K562 (cell line): ENCODE measurements around the gene KLK15. TPM values are rescaled to one million over a fixed set of nuclear protein-coding genes. Genes with fewer than 3 reads are reported as not detected.

ENCODE experiments used
- ADNP ChIP-seq: fragments of 200-800 bp; sonication (Bioruptor generic); IDR thresholded peaks from 2 replicates; pipeline ENCODE4 v1.6.1; 2016; ENCODE audit warnings: missing genetic modification characterization, missing compliant biosample characterization
- CBX3 ChIP-seq, 2 experiments: IDR thresholded peaks; 1 replicate in 1 of 2; 2 replicates in 1 of 2; pipeline ENCODE4 v1.6.1; 2012; ENCODE audit warnings: inconsistent platforms in 2 of 2, low read length in 2 of 2, borderline replicate concordance in 1 of 2, control low read depth in 1 of 2
- CREM ChIP-seq: IDR thresholded peaks from 2 replicates; pipeline ENCODE4 v1.6.1; 2014; ENCODE audit warnings: antibody characterized with exemption, low read depth
- DPF2 ChIP-seq: fragments of 450-650 bp; IDR thresholded peaks from 2 replicates; pipeline ENCODE4 v1.6.1; 2016
- EP400 ChIP-seq: fragments of 450-650 bp; IDR thresholded peaks from 2 replicates; pipeline ENCODE4 v1.6.1; 2017; ENCODE audit warnings: antibody characterized with exemption, mild to moderate bottlenecking, moderate library complexity
- FOXO4 ChIP-seq: fragments of 450-650 bp; formaldehyde crosslinking; IDR thresholded peaks from 2 replicates; pipeline ENCODE4 v1.4.0; 2020; ENCODE audit warnings: mild to moderate bottlenecking, moderate library complexity
- GABPA ChIP-seq: fragments of 200-800 bp; sonication (Bioruptor generic); conservative IDR thresholded peaks from 2 replicates; pipeline ENCODE4 v1.6.1; 2016; ENCODE audit warnings: low read depth, missing genetic modification characterization, missing compliant biosample characterization
- HNRNPK ChIP-seq: fragments of 200-400 bp; formaldehyde crosslinking; IDR thresholded peaks from one replicate; pipeline ENCODE4 v1.6.1; 2018; ENCODE audit warnings: mild to moderate bottlenecking, low read depth, low read length; ENCODE audit not compliant: poor library complexity, severe bottlenecking
- KHSRP ChIP-seq: fragments of 450-650 bp; IDR thresholded peaks from 2 replicates; pipeline ENCODE4 v1.6.1; 2017
- MXI1 ChIP-seq: IDR thresholded peaks from 2 replicates; pipeline ENCODE4 v1.6.1; 2011; ENCODE audit warnings: low read depth, mild to moderate bottlenecking, improper control_type of control experiment, low read length
- NCOR1 ChIP-seq: fragments of 450-650 bp; IDR thresholded peaks from 2 replicates; pipeline ENCODE4 v1.6.1; 2016; ENCODE audit warnings: mild to moderate bottlenecking, moderate library complexity
- SIN3A ChIP-seq, 2 experiments: fragments of 150-350 bp in 1 of 2; IDR thresholded peaks; 2 replicates each; pipeline ENCODE4 v1.6.1; 2011 to 2016; ENCODE audit warnings: borderline replicate concordance in 2 of 2, low read depth in 2 of 2, low read length in 2 of 2, mild to moderate bottlenecking in 2 of 2, moderate library complexity in 2 of 2; ENCODE audit not compliant: control insufficient read depth in 1 of 2
- SREBF2 ChIP-seq: sonication (generic); formaldehyde crosslinking; IDR thresholded peaks from 2 replicates; pipeline ENCODE4 v1.4.0; 2020; ENCODE audit warnings: mild to moderate bottlenecking, missing genetic modification reagents
- STAT5A ChIP-seq: IDR thresholded peaks from 2 replicates; pipeline ENCODE4 v1.6.1; 2012; ENCODE audit warnings: low read length, inconsistent platforms, borderline replicate concordance
- TRIM28 ChIP-seq: fragments of 450-650 bp; IDR thresholded peaks from 2 replicates; pipeline ENCODE4 v1.6.1; 2017
- ZNF655 ChIP-seq: fragments of 250-450 bp; sonication (Bioruptor Pico); IDR thresholded peaks from 2 replicates; pipeline ENCODE4 v1.5.0; 2021
- ZNF778 ChIP-seq: fragments of 450-650 bp; formaldehyde crosslinking; IDR thresholded peaks from 2 replicates; pipeline ENCODE4 v1.4.0; 2020; ENCODE audit warnings: mild to moderate bottlenecking, moderate library complexity
- polyA plus RNA-seq, 8 experiments: library from polyadenylated mRNA; depleted of rRNA in 4 of 8; stranded (reverse) in 5 of 8; unstranded in 3 of 8; fragments of >200 nt; fragmentation: Nextera tagmentation in 2 of 8; fragmentation: Illumina TruSeq in 1 of 8; extraction: Ambion mirVana in 2 of 8; extraction: Trizol in 1 of 8; gene quantifications; 2 replicates each; pipeline versions ENCODE4 v1.2.1 to v1.2.3, GENCODE V29; 2011 to 2014; ENCODE audit warnings: inconsistent platforms in 1 of 8, missing spikeins in 1 of 8
- total RNA-seq, 7 experiments: library from RNA; depleted of rRNA in 6 of 7; stranded (reverse); fragments of >200 nt in 6 of 7; fragmentation: Illumina TruSeq in 2 of 7; extraction: Trizol in 2 of 7; gene quantifications; 2 replicates each; pipeline versions ENCODE4 v1.2.1 to v1.2.3, GENCODE V29; 2011 to 2021; ENCODE audit warnings: low replicate concordance in 1 of 7
- TF ChIP-seq, protein P1 (sequence below): fragments of 250-450 bp; sonication (Bioruptor Pico); IDR thresholded peaks from 2 replicates; pipeline ENCODE4 v1.8.0; 2021; ENCODE audit warnings: borderline replicate concordance, mild to moderate bottlenecking, moderate library complexity; ENCODE audit not compliant: poor library complexity, severe bottlenecking
- TF ChIP-seq, protein P2 (sequence below): fragments of 250-450 bp; sonication (Bioruptor Pico); IDR thresholded peaks from 2 replicates; pipeline ENCODE4 v1.4.0; 2020; ENCODE audit warnings: mild to moderate bottlenecking, moderate library complexity
- TF ChIP-seq, protein P3 (sequence below): fragments of 450-650 bp; IDR thresholded peaks from 2 replicates; pipeline ENCODE4 v1.6.1; 2016
- TF ChIP-seq, protein P4 (sequence below): fragments of 250-450 bp; sonication (Bioruptor Pico); IDR thresholded peaks from 2 replicates; pipeline ENCODE4 v1.9.0; 2021; ENCODE audit warnings: mild to moderate bottlenecking, inconsistent platforms

Gene KLK15
- total and polyA plus RNA-seq, 9 of the 15 experiments (the other 6 are each of a cell fraction or from before 2014, with no cell fraction given): not detected

DNA sequence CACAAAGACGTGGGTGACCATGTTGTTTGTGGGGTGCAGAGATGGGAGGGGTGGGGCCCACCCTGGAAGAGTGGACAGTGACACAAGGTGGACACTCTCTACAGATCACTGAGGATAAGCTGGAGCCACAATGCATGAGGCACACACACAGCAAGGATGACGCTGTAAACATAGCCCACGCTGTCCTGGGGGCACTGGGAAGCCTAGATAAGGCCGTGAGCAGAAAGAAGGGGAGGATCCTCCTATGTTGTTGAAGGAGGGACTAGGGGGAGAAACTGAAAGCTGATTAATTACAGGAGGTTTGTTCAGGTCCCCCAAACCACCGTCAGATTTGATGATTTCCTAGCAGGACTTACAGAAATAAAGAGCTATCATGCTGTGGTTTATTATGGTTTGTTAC is 45.5 kb upstream of the KLK15 start (continued):
- TF ChIP-seq, protein P1, sequence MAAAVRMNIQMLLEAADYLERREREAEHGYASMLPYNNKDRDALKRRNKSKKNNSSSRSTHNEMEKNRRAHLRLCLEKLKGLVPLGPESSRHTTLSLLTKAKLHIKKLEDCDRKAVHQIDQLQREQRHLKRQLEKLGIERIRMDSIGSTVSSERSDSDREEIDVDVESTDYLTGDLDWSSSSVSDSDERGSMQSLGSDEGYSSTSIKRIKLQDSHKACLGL (CRISPR knock-in tag): no peak
- TF ChIP-seq ZNF778: no peak
- TF ChIP-seq, protein P2, sequence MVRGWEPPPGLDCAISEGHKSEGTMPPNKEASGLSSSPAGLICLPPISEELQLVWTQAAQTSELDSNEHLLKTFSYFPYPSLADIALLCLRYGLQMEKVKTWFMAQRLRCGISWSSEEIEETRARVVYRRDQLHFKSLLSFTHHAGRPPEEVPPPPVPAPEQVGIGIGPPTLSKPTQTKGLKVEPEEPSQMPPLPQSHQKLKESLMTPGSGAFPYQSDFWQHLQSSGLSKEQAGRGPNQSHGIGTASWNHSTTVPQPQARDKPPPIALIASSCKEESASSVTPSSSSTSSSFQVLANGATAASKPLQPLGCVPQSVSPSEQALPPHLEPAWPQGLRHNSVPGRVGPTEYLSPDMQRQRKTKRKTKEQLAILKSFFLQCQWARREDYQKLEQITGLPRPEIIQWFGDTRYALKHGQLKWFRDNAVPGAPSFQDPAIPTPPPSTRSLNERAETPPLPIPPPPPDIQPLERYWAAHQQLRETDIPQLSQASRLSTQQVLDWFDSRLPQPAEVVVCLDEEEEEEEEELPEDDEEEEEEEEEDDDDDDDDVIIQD (CRISPR knock-in tag): no peak
- TF ChIP-seq ZNF655 (CRISPR knock-in tag): no peak
- no peak for TF ChIP-seq GABPA (tag)
- TF ChIP-seq SIN3A (IDR thresholded peaks at IDR 0.05; ENCODE audit: borderline replicate concordance in 2 of 2, control insufficient read depth in 1 of 2, low read depth in 2 of 2, low read length in 2 of 2): 0 out of 4 replicates have a peak, but pooled peaks of 1 of the 2 experiments have one; percentile 16
- no peak for TF ChIP-seq KHSRP
- TF ChIP-seq SREBF2 (CRISPR knock-in tag): no peak
- TF ChIP-seq FOXO4 (CRISPR knock-in tag): no peak
- no peak for TF ChIP-seq HNRNPK
- TF ChIP-seq EP400: no peak
- TF ChIP-seq, protein P3, sequence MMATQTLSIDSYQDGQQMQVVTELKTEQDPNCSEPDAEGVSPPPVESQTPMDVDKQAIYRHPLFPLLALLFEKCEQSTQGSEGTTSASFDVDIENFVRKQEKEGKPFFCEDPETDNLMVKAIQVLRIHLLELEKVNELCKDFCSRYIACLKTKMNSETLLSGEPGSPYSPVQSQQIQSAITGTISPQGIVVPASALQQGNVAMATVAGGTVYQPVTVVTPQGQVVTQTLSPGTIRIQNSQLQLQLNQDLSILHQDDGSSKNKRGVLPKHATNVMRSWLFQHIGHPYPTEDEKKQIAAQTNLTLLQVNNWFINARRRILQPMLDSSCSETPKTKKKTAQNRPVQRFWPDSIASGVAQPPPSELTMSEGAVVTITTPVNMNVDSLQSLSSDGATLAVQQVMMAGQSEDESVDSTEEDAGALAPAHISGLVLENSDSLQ: peak; percentile 63; the same call in 1 of the 2 replicates
- TF ChIP-seq CBX3 (IDR thresholded peaks at IDR 0.05; ENCODE audit: borderline replicate concordance in 1 of 2, low read length in 2 of 2): 0 out of 3 replicates have a peak, but pooled peaks of 1 of the 2 experiments have one; percentile 13
- TF ChIP-seq TRIM28: no peak
- TF ChIP-seq MXI1: no peak
- TF ChIP-seq CREM: peak; percentile 92
- TF ChIP-seq, protein P4, sequence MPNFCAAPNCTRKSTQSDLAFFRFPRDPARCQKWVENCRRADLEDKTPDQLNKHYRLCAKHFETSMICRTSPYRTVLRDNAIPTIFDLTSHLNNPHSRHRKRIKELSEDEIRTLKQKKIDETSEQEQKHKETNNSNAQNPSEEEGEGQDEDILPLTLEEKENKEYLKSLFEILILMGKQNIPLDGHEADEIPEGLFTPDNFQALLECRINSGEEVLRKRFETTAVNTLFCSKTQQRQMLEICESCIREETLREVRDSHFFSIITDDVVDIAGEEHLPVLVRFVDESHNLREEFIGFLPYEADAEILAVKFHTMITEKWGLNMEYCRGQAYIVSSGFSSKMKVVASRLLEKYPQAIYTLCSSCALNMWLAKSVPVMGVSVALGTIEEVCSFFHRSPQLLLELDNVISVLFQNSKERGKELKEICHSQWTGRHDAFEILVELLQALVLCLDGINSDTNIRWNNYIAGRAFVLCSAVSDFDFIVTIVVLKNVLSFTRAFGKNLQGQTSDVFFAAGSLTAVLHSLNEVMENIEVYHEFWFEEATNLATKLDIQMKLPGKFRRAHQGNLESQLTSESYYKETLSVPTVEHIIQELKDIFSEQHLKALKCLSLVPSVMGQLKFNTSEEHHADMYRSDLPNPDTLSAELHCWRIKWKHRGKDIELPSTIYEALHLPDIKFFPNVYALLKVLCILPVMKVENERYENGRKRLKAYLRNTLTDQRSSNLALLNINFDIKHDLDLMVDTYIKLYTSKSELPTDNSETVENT (CRISPR knock-in tag): no peak
- TF ChIP-seq STAT5A: peak; percentile 43; the same call in 1 of the 2 replicates
- no peak for TF ChIP-seq ADNP (tag)
- TF ChIP-seq NCOR1: peak; percentile 72
- TF ChIP-seq DPF2: peak; percentile 91
